HG03575 (cell line): ENCODE measurements around the gene MMRN1.

Source experiments
- ATAC-seq: cut with Tn5 transposase; IDR thresholded peaks from one replicate; pipeline ENCODE4 v1.9.1; 2021; ENCODE audit not compliant: unreplicated experiment, insufficient number of reproducible peaks, low FRiP score; ENCODE audit errors: extremely low read depth

MMRN1 gene, protein sequence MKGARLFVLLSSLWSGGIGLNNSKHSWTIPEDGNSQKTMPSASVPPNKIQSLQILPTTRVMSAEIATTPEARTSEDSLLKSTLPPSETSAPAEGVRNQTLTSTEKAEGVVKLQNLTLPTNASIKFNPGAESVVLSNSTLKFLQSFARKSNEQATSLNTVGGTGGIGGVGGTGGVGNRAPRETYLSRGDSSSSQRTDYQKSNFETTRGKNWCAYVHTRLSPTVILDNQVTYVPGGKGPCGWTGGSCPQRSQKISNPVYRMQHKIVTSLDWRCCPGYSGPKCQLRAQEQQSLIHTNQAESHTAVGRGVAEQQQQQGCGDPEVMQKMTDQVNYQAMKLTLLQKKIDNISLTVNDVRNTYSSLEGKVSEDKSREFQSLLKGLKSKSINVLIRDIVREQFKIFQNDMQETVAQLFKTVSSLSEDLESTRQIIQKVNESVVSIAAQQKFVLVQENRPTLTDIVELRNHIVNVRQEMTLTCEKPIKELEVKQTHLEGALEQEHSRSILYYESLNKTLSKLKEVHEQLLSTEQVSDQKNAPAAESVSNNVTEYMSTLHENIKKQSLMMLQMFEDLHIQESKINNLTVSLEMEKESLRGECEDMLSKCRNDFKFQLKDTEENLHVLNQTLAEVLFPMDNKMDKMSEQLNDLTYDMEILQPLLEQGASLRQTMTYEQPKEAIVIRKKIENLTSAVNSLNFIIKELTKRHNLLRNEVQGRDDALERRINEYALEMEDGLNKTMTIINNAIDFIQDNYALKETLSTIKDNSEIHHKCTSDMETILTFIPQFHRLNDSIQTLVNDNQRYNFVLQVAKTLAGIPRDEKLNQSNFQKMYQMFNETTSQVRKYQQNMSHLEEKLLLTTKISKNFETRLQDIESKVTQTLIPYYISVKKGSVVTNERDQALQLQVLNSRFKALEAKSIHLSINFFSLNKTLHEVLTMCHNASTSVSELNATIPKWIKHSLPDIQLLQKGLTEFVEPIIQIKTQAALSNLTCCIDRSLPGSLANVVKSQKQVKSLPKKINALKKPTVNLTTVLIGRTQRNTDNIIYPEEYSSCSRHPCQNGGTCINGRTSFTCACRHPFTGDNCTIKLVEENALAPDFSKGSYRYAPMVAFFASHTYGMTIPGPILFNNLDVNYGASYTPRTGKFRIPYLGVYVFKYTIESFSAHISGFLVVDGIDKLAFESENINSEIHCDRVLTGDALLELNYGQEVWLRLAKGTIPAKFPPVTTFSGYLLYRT

GRCh38 chr4:89894649-89895550 lies at the start of gene MMRN1:
Gene MMRN1, plus strand, starts transcription at chr4:89894854. Its CDS starts 118 bp downstream, at chr4:89894972.
- ATAC-seq = no peak

DNA sequence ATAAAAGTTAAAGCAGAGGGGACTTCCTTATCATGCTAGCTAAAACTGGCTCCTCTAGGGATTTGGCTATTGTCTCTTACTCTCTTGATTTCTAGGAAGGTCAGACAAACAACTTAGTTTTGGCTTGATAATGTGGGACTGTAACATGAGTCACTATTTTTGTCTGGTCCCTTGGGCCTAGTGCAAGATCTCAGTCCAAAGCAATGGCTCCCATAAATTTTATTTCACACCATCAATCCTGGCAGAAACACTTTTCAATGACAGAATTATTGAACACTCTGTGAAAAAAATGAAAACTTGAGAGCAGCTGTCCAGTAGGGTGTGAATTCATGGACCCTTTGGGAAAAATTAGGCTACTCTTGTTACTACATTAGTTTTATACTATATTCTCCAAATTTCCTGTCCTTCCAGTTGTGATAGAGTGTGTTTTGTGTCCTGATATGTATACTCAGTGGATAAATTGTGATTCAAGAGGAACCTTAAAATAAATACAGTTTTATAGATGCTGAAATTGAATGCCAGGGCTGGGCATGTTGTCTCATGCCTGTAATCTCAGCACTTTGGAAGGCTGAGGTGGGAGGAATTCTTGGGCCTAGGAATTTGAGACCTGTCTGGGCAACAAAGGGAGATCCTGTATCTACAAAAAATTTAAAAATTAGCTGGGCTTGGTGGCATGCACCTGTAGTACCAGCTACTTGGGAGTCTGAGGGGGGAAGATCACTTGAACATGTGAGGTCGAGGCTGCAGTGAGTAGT lies 46.9 kb upstream of the MMRN1 start:
- no peak for ATAC-seq

DNA sequence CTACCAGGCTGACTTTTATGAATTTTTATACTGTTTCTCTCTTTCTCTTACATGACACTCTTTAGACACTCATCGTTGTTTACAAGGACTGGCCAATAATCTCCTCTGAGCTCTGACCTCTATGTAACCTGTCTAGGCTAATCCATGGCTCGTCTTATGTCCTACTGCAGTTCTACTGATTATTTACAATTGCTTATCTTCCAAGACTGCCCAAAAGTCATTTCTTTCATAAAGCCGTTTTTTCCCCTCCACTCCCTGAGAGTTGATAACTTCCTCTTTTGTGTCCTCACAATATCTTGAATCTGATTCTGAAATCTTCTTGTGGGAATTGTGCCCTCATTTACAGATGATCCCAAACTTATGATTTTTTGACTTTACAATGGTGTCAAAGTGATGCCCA lies 39.4 kb upstream of the MMRN1 start:
- ATAC-seq = no peak

DNA sequence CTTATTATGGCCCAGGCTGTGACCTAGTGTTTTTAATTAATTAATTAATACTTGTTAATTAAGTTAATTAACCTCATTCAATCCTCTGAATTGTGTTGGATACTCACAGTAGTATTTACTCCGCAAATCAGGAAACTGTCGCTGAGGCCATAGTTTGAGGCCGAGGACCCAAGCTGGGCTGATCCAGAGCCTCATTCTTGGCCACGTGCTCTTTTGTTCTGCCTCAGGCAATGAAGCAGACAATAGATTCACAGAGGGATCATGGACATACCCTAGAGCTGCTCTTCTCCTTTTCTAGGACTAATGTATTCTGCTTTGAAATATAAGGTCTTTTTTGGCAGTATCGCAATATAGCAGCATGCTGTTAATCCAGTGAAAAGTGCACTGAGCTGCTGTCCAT lies 33.7 kb upstream of the MMRN1 start:
- no peak for ATAC-seq

DNA sequence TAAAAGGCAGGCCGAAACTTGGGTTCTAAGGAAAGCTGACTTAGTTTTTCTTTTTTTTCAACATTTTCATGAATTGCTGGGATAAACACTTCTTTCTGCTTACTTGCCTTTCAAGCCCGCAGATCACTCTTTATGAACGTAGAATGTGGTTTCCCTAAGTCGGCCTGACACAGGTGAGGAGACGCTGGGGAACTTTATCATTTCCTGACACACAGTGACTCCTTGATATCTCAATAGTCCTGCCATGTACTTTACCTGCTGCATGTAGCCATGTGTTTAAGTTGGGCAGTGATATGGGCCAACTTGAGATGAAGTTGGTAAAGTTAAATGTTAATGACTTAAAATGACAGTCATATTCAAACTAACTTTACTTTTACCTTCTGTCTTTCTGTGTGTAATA lies 31.1 kb upstream of the MMRN1 start:
- ATAC-seq = no peak

DNA sequence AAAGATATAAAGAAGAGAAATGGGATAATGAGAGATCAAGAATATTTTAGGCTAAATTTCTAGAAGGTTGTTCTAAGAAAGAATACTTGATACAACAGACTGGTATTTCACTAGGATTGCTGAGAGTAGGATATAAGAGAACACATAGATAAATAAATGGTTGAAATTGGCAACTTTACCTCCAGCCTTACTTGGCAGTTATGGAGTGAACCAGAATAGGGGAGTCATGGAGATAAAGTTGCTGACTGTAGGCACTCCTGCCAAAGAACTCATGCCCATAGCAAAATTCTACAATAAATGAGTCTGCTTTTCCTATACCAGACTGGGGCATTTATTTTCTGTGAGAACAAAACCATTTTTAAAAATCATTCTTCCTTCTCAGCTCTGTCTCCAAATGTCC lies 26.4 kb upstream of the MMRN1 start:
- no peak for ATAC-seq

DNA sequence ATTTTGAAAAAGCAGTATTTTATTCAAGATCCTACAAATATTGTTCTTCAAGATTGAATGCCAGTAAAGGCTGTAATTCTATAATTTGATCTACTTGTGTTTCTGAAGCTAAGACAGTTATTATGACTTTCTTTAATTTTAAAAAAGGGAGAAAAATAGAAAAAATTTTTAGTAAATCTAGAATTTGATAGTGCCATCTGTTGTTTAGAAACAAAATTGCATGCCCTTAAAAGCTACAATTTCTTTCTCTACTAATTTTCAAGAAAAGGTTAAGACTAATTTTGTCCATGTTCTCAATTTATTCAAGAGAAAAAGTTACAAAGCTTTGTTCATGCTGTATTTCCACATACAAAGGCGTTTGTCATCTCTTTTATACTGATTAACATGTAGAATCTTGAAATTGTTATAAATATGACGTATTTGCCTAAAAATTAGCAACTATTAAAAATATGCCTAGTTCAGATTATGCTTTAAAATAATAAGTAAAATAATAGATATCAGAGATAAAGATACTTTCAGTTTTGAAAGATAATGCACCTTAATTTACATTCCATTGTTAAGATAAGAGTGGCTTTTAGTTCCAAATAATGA lies 25.6 kb upstream of the MMRN1 start:
- no peak for ATAC-seq

- ATAC-seq = no peak
These were observed 23.4 kb upstream of the MMRN1 start for GRCh38 chr4:89871211-89871610.

- ATAC-seq = no peak
These were observed 18.1 kb upstream of the MMRN1 start for GRCh38 chr4:89876548-89876947.

GRCh38 chr4:89878611-89879010 lies 16.0 kb upstream of the MMRN1 start:
- ATAC-seq = no peak

DNA sequence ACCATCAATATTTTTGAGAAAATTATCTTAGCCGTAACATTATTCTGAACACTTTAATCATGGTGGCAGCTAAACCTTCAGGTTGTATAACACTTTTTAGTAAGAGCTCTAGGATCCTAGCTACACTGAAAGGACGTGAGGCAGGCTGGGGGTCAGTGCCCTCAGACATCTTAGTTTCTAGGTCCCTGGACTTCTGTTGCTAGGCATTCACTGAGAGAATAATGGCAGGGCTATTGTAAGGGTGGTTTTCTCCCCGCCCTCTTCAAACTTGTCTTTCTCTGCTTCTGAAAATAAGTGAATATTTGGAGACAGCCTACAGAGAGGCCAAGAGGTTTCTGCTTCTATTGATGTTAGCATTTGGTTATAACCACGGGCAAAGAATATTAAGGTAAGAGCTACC lies 15.4 kb upstream of the MMRN1 start:
- ATAC-seq = no peak

DNA sequence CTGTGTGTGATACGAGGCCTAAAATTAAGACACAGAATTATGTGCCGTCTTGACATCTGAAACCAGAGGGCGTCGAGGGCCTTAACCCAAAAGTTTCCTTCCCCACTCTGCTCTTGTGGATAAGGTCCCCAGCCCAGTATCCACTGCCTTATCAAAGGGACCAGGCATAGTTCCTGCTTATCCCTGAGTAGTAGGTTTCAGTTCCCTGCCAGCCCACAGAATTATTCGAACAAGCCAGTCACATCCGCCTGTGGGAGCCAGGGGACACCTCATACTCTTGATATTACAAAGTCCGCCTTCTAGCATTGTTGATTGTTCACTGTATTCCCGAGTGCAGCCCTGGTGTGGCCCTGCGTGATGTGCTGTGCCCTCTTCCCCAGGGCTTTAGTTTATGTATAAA lies 5.4 kb upstream of the MMRN1 start:
- ATAC-seq = no peak

GRCh38 chr4:89897867-89898266 lies 3.2 kb downstream of the MMRN1 start:
- ATAC-seq = no peak

DNA sequence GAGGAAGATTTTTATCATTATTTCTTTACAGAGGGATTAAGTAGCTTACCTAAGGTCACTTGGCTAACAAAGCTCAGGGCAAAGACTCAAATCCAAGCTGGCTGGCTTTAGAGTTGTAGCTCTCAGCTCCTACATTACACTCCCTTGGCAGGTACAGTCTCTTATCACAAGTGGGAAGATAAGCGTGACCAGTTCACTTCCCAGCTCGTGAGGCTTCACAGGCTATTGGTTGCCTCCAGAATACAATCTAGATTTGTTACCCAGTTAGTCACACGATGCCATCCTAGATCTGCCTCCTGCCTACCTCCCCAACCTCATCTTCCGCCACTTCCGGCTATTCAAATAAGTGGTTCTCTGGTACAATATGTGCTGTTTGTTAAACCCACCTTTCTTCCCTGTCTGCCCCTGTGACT lies 3.7 kb downstream of the MMRN1 start:
- ATAC-seq = no peak

GRCh38 chr4:89899152-89899551 lies 4.5 kb downstream of the MMRN1 start:
- ATAC-seq = no peak

DNA sequence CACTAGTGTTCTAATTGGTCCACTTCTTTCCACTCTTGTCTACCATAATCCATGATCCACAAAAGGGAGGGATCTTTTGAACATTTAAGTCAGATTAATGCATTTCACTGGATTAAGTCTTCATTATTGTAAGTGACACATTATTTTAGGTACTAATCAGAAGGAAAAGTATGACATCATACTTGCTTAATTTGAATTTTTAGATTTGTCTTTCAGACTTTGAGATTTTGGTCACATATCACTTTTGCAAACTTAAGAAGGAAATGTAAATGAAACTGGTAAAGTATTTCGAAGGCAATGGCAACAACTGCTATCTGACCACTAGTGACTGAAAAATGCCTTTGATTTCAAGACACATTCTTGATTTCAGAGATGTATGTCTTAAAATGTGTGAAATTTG lies 5.2 kb downstream of the MMRN1 start:
- ATAC-seq = no peak

DNA sequence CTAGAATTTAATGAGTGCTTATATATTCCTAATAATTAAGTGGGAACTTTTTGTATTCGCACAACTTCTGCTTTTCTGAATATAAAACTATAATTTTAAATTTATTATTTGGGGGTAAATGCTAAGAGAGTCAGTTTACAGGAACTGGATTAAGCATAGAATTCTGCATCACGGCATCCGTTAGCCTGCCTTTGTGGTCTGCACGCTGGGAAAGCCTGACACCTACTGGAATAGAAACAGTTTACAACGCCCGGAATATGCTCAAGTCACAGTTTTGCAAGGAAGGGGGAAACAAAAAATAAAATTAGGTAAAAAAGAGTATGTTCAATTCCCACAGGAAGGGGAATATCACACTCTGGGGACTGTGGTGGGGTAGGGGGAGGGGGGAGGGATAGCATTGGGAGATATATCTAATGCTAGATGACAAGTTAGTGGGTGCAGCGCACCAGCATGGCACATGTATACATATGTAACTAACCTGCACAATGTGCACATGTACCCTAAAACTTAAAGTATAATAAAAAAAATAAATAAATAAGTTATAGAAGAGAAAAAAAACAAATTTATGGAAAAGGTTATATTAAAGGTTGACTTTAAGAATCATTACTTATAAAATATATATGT lies 7.3 kb downstream of the MMRN1 start:
- peak; percentile 36 for ATAC-seq
